Brain microvascular endothelial cell (primary cell): ENCODE results near the gene CCDC187.

Experiments
- DNase-seq: peaks from one replicate; pipeline ENCODE4 v3.0.0-alpha.2; 2020
- H3K27ac ChIP-seq: fragments of 250-450 bp; sonication (Bioruptor Pico); 2 replicates; pipeline ENCODE4 v1.5.1; 2020; ENCODE audit warnings: mild to moderate bottlenecking, moderate library complexity
- H3K27me3 ChIP-seq: fragments of 250-450 bp; sonication (Bioruptor Pico); replicated peaks from 2 replicates; pipeline ENCODE4 v1.5.1; 2020; ENCODE audit warnings: mild to moderate bottlenecking
- H3K36me3 ChIP-seq: fragments of 250-450 bp; sonication (Bioruptor Pico); replicated peaks from 2 replicates; pipeline ENCODE4 v1.5.1; 2020; ENCODE audit warnings: mild to moderate bottlenecking
- H3K4me3 ChIP-seq: 2 replicates; pipeline ENCODE4 v1.5.1; 2011; ENCODE audit warnings: low read depth, mild to moderate bottlenecking, control low read depth, low read length, moderate library complexity
- in situ Hi-C: cut with HindIII; loops from 2 replicates; pipeline ENCODE4 v1.10.0; 2017; ENCODE audit warnings: low sequenced_read_pairs, low pct_ligation_motif_present
- TF ChIP-seq, protein P1 (sequence below): IDR thresholded peaks from 2 replicates; pipeline ENCODE4 v1.5.1; 2011; ENCODE audit warnings: low read depth, mild to moderate bottlenecking, moderate library complexity, low read length, control low read depth, inconsistent platforms; ENCODE audit errors: missing control alignments

The CCDC187 gene

DNA sequence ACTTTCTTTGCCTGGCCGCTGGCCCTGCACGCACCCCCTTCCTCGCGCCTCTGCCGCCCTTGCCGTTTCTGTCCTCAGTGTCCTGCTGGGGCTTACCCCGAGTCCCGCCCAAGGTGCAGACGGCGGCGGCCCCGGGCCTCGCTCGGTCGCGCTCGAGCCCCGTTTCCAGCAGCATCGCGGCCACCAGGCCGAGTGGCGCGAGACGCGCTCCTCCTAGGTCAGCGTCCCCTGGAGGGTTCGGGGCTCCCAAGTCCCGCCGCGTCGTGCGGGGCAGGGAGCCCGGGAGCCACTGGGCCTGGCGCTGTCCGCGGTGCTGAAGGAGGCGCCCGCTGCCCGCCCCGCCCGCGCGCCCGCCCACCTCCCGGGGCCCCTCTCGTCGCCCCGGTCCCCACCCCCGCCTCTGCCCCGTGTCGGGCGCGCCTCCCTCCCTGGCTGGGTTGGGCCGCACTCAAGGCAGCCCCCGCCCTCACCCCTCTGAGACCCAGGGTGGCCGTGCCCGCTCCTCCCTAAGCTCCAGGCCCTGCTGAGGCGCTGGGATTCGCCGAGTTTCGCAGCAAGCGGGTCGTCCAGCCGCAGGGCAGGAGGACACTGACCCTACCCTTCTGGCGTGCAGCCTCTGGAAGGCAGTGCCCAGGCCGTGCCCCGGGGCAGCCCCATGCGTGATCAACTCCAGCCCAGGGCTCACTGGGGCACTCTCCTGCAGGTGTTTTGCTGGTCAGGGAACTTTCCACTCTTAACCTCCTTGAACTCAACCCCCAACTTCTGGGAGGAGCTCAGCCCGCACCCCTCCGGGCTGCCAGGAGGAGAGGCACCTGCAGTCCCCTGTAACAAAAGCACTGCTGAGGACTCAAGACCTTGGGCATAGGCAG lies 98.8 kb downstream of the CCDC187 start, which contains the start of gene LHX3:
TSS of gene LHX3 (minus strand) at position 291 of the 869 bp plus-strand sequence. CDS start at position 175, 116 bp downstream.
- H3K27me3 ChIP-seq, result peaks cover 46% of the 10 kb centered on the region
- no peaks in the 10 kb centered on the region for H3K36me3 ChIP-seq
- H3K4me3 ChIP-seq, result no peak within 1 kb of the TSS
- no peak within 1 kb of the TSS for H3K27ac ChIP-seq
- in situ Hi-C loops, result no loop called here
- no peak for DNase-seq
- TF ChIP-seq, protein P1, sequence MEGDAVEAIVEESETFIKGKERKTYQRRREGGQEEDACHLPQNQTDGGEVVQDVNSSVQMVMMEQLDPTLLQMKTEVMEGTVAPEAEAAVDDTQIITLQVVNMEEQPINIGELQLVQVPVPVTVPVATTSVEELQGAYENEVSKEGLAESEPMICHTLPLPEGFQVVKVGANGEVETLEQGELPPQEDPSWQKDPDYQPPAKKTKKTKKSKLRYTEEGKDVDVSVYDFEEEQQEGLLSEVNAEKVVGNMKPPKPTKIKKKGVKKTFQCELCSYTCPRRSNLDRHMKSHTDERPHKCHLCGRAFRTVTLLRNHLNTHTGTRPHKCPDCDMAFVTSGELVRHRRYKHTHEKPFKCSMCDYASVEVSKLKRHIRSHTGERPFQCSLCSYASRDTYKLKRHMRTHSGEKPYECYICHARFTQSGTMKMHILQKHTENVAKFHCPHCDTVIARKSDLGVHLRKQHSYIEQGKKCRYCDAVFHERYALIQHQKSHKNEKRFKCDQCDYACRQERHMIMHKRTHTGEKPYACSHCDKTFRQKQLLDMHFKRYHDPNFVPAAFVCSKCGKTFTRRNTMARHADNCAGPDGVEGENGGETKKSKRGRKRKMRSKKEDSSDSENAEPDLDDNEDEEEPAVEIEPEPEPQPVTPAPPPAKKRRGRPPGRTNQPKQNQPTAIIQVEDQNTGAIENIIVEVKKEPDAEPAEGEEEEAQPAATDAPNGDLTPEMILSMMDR, result no peak

DNA sequence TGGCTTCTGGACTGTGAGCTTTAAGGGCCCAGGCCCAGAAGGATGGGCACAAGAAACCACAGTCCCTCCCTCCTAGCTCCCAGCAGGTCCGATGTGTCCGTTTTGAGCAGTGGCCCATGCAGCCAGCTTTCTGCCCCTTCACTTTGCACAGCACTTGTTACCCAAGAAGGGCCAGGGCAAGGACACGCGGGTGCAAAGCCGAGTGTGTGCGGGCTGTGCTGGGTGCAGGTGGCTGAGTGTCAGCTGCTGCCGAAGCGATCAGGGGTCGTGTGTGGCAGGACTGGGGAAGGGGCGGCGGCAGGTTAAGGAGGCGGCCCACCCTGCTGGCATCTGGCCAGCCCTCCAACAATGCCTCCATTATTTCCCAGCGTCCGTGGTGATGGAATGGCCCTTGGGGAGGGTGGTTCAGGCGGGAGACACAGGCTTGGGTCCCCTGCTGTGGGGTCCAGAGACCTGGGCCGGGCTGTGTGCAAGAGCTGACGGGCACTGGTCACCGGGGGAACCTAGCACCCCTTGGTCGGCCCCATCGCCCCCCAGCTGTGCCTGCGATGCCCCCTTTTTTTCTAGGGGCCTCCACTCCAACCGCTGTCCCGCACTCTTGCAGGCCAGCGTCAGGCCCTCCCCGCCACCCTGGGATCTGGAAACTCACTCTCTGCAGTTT lies 99.6 kb downstream of the CCDC187 start:
- in situ Hi-C loops, result no loop called here
- no peak for DNase-seq
- Histone ChIP-seq H3K27me3 (peaks cover 54% of the 10 kb centered on the region), H3K4me3 (no peak overlapping the region), H3K27ac (no peak overlapping the region), H3K36me3 (no peaks in the 10 kb centered on the region)
- TF ChIP-seq, protein P1, result no peak

DNA sequence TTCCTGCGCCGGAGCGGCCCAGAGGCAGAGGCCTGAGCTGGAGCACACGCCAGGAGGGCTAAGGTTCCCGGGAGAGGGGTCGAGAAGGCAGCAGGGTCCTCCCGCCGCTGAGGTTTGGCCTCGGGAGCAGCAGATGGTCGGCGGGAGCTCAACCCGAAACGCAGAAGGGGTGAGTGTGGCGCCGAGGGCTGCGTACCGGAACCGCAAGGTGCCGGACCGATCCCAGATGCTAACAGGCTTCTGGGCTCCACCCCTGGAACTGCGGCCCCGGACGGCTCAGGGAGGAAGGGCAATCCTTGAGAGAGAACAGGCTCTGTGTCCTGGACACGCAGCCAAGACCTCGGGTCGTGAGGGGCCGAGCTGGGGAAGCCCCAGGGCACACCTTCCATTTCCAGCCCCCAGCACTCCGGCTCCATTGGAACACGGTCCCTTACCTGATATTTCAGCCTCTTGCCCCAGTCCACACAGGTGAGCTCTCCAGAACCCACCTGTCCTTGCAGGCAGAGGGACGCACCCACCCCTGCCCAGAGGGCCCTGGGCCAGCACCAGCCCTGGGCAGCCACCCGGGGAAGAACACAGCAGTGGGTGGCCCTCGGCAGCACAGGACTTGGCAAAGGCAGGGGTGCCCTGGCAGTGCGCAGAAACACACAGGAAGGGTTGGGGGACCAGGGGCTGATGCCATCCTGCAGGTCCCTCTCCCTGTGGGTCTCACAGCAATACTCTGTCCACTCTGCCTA lies 100.3 kb downstream of the CCDC187 start:
- in situ Hi-C loops, result no loop called here
- no peaks in the 10 kb centered on the region for H3K36me3 ChIP-seq
- H3K27me3 ChIP-seq, result peaks cover 58% of the 10 kb centered on the region

DNA sequence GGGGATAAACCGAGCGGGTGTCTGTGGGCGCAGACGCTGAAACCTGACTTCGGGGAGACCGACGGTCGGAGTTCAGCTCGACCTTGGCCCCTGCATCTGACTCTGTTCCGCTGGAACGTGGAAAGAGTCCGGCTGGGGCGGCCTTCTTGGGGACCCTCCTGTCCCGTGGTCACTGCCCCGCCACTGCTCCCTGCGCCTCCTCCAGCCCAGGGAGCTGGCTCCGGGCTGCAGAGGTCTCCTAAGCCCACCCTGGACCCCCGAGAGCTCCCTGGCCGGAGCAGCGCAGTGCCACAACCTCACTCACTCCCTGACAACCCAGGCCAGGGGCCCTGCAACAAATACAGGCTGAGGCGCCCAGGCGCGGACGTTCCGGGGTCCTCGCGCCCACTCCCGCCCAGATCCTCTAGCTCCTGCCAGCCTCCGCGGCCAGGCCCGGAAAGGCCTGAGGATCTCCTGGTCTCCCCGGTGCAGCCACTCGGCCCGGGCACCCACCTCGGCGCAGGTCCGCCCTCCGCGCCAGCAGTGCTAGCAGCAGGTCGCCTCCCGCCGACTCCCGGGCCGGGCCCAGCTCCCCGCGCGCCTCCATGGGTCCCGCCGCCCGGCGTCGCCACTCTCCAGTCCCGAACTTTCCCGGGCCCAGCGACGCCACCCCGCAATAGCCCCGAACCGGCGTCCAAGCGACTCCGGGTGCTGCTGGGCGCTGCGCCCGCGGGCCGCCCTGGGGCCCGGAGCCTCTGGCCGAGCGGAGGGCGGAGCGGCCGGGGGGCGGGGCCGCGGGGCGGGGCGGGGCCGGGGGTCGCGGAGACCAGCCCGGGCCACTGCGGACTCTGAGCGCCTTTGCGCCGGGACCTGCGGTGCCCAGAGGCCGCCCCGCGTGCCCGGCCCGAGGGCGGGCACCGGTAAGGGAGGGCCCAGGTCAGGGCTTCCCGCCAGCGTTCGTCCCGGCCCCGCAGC lies 101.2 kb downstream of the CCDC187 start:
- peaks cover 67% of the 10 kb centered on the region for H3K27me3 ChIP-seq
- in situ Hi-C loops, result no loop called here
- no peak overlapping the region for H3K4me3 ChIP-seq

More for the DNA sequence above, 100.3 kb downstream of the CCDC187 start:
- TF ChIP-seq, protein P1, result no peak
- no peak for DNase-seq
- Histone ChIP-seq H3K27ac (no peak overlapping the region), H3K4me3 (no peak overlapping the region)

More for the DNA sequence above, 101.2 kb downstream of the CCDC187 start:
- TF ChIP-seq, protein P1, result no peak
- H3K36me3 ChIP-seq, result no peaks in the 10 kb centered on the region
- H3K27ac ChIP-seq, result no peak overlapping the region
- DNase-seq, result no peak
